MG63 (cell line): ENCODE data around the gene UTY. TPM values are rescaled to one million over a fixed set of nuclear protein-coding genes. Genes with fewer than 3 reads are reported as not detected.
"Not testable (repeated sequence)": the region's sequence is repeated elsewhere in the genome, so short reads cannot be mapped to it uniquely, and the experiment has no call there.

Experiments used
- DNase-seq: peaks from one replicate; pipeline ENCODE4 v3.0.0-alpha.2; 2020
- H3K27me3 ChIP-seq: fragments of 250-450 bp; sonication (Bioruptor Pico); 2 replicates; pipeline ENCODE4 v1.5.1; 2020; ENCODE audit warnings: mild to moderate bottlenecking, moderate library complexity
- H3K36me3 ChIP-seq: fragments of 250-450 bp; sonication (Bioruptor Pico); 2 replicates; pipeline ENCODE4 v1.5.1; 2020; ENCODE audit warnings: mild to moderate bottlenecking, moderate library complexity
- H3K4me3 ChIP-seq: fragments of 250-450 bp; sonication (Bioruptor Pico); 2 replicates; pipeline ENCODE4 v1.5.1; 2020; ENCODE audit warnings: mild to moderate bottlenecking, moderate library complexity
- H3K9me3 ChIP-seq: fragments of 250-450 bp; sonication (Bioruptor Pico); 2 replicates; pipeline ENCODE4 v1.5.1; 2020; ENCODE audit warnings: mild to moderate bottlenecking, moderate library complexity
- total RNA-seq: library from RNA; depleted of rRNA; stranded (reverse); fragments of >200 nt; shearing (Covaris generic); gene quantifications from 2 replicates; pipeline ENCODE4 v1.2.3, GENCODE V29; 2014; ENCODE audit warnings: low replicate concordance

The UTY gene
- total RNA-seq, 1 experiment from 2014 or later = 4.2 TPM

- no peak overlapping the region for H3K4me3 ChIP-seq
- H3K9me3 ChIP-seq = no peaks in the 10 kb centered on the region
- H3K36me3 ChIP-seq = no peaks in the 10 kb centered on the region; the same call in 1 of the 2 replicates
- H3K27me3 ChIP-seq = no peaks in the 10 kb centered on the region
- DNase-seq = no peak
These were observed 134.3 kb downstream of the UTY start for GRCh38 chrY:13345549-13345948.

- peak; percentile 19 for DNase-seq
- H3K4me3 ChIP-seq = no peak overlapping the region
- no peaks in the 10 kb centered on the region for H3K27me3 ChIP-seq
- H3K36me3 ChIP-seq = no peaks in the 10 kb centered on the region; the same call in 1 of the 2 replicates
- no peaks in the 10 kb centered on the region for H3K9me3 ChIP-seq
These were observed 136.4 kb downstream of the UTY start for GRCh38 chrY:13343307-13343946.

- no peak for DNase-seq
- Histone ChIP-seq H3K4me3 (no peak overlapping the region), H3K27me3 (no peaks in the 10 kb centered on the region), H3K9me3 (no peaks in the 10 kb centered on the region), H3K36me3 (peaks cover 4% of the 10 kb centered on the region; the same call in 1 of the 2 replicates)
These were observed 139.9 kb downstream of the UTY start for GRCh38 chrY:13339939-13340338.

GRCh38 chrY:13339381-13339780 is 140.5 kb downstream of the UTY start:
- Histone ChIP-seq H3K4me3 (no peak overlapping the region), H3K36me3 (peaks cover 4% of the 10 kb centered on the region; the same call in 1 of the 2 replicates), H3K27me3 (no peaks in the 10 kb centered on the region), H3K9me3 (no peaks in the 10 kb centered on the region)
- DNase-seq = no peak

GRCh38 chrY:13338711-13339110 is 141.1 kb downstream of the UTY start:
- peaks cover 4% of the 10 kb centered on the region; the same call in 1 of the 2 replicates for H3K36me3 ChIP-seq
- no peak overlapping the region for H3K4me3 ChIP-seq
- no peak for DNase-seq
- H3K27me3 ChIP-seq = no peaks in the 10 kb centered on the region
- no peaks in the 10 kb centered on the region for H3K9me3 ChIP-seq

GRCh38 chrY:13337934-13338333 is 141.9 kb downstream of the UTY start:
- no peaks in the 10 kb centered on the region for H3K27me3 ChIP-seq
- peaks cover 4% of the 10 kb centered on the region; the same call in 1 of the 2 replicates for H3K36me3 ChIP-seq
- no peaks in the 10 kb centered on the region for H3K9me3 ChIP-seq
- no peak overlapping the region for H3K4me3 ChIP-seq
- no peak for DNase-seq

- Histone ChIP-seq H3K36me3 (peaks cover 4% of the 10 kb centered on the region; the same call in 1 of the 2 replicates), H3K27me3 (no peaks in the 10 kb centered on the region), H3K4me3 (no peak overlapping the region), H3K9me3 (no peaks in the 10 kb centered on the region)
- DNase-seq = no peak
These were observed 146.0 kb downstream of the UTY start for GRCh38 chrY:13333791-13334190.

- peaks cover 3% of the 10 kb centered on the region; the same call in 1 of the 2 replicates for H3K36me3 ChIP-seq
- no peaks in the 10 kb centered on the region for H3K27me3 ChIP-seq
- no peaks in the 10 kb centered on the region for H3K9me3 ChIP-seq
- no peak for DNase-seq
- no peak overlapping the region for H3K4me3 ChIP-seq
These were observed 149.2 kb downstream of the UTY start for GRCh38 chrY:13330651-13331050.

- no peak for DNase-seq
- Histone ChIP-seq H3K9me3 (no peaks in the 10 kb centered on the region), H3K27me3 (no peaks in the 10 kb centered on the region), H3K4me3 (no peak overlapping the region), H3K36me3 (no peaks in the 10 kb centered on the region)
These were observed 166.9 kb downstream of the UTY start for GRCh38 chrY:13312966-13313365.

GRCh38 chrY:13307959-13308358 is 171.9 kb downstream of the UTY start:
- DNase-seq = no peak
- Histone ChIP-seq H3K36me3 (no peaks in the 10 kb centered on the region; the same call in 1 of the 2 replicates), H3K27me3 (no peaks in the 10 kb centered on the region), H3K4me3 (no peak overlapping the region), H3K9me3 (no peaks in the 10 kb centered on the region)

- no peaks in the 10 kb centered on the region for H3K27me3 ChIP-seq
- DNase-seq = no peak
- H3K36me3 ChIP-seq = no peaks in the 10 kb centered on the region; the same call in 1 of the 2 replicates
- no peak overlapping the region for H3K4me3 ChIP-seq
- no peaks in the 10 kb centered on the region for H3K9me3 ChIP-seq
These were observed 179.0 kb downstream of the UTY start for GRCh38 chrY:13300795-13301194.

- H3K36me3 ChIP-seq = no peaks in the 10 kb centered on the region; the same call in none of the 2 replicates
- no peaks in the 10 kb centered on the region for H3K9me3 ChIP-seq
- H3K27me3 ChIP-seq = no peaks in the 10 kb centered on the region
- DNase-seq = no peak
- H3K4me3 ChIP-seq = no peak overlapping the region
These were observed 180.4 kb downstream of the UTY start for GRCh38 chrY:13299411-13299810.

- DNase-seq = no peak
- Histone ChIP-seq H3K9me3 (no peaks in the 10 kb centered on the region), H3K4me3 (no peak overlapping the region), H3K36me3 (peaks cover 6% of the 10 kb centered on the region), H3K27me3 (no peaks in the 10 kb centered on the region)
These were observed 183.5 kb downstream of the UTY start for GRCh38 chrY:13296176-13296890.

GRCh38 chrY:13295026-13295425 is 184.8 kb downstream of the UTY start:
- Histone ChIP-seq H3K27me3 (no peaks in the 10 kb centered on the region), H3K4me3 (no peak overlapping the region)
- no peak for DNase-seq

GRCh38 chrY:13291199-13291598 is 188.6 kb downstream of the UTY start:
- DNase-seq = no peak
- peaks cover 1% of the 10 kb centered on the region; the same call in 1 of the 2 replicates for H3K9me3 ChIP-seq
- H3K4me3 ChIP-seq = no peak overlapping the region
- H3K27me3 ChIP-seq = no peaks in the 10 kb centered on the region
- peaks cover 8% of the 10 kb centered on the region for H3K36me3 ChIP-seq

More at GRCh38 chrY:13295026-13295425, 184.8 kb downstream of the UTY start:
- peaks cover 8% of the 10 kb centered on the region for H3K36me3 ChIP-seq
- peaks cover 1% of the 10 kb centered on the region; the same call in 1 of the 2 replicates for H3K9me3 ChIP-seq

GRCh38 chrY:13282151-13283054 is 197.4 kb downstream of the UTY start:
- peak; percentile 27 for DNase-seq
- H3K36me3 ChIP-seq, H3K9me3 ChIP-seq, H3K4me3 ChIP-seq, H3K27me3 ChIP-seq: not testable (repeated sequence)

GRCh38 chrY:13279561-13279960 is 200.3 kb downstream of the UTY start:
- no peaks in the 10 kb centered on the region for H3K9me3 ChIP-seq
- H3K36me3 ChIP-seq = no peaks in the 10 kb centered on the region
- H3K4me3 ChIP-seq = no peak overlapping the region
- H3K27me3 ChIP-seq = no peaks in the 10 kb centered on the region
- no peak for DNase-seq
